ENCODE data around the gene SLC39A5. TPM values are rescaled to one million over a fixed set of nuclear protein-coding genes. Genes with fewer than 3 reads are reported as not detected.

The SLC39A5 gene
- total and polyA plus RNA-seq, 9 donors: 0.32 to 18.5 (median 0.53) TPM

DNA sequence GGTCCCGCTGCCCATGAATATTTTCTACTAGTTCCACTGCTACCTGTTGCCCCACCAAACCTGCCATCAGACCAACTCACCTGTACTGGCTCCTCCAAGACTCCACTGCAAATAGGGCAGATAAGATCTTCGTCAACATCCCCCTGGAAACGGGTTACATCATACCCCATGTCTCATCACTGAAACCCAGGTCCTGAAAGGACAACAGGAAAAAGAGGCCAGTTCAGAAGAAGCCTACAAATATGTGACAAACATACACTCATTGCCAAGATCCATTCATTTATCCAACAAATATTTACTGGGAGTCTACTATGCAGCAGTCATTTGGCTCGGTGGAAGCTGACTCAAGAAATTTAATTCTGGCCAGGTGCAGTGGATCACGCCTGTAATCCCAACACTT lies 16.0 kb upstream of the SLC39A5 start:
- no peak for DNase-seq
- WGBS (ENCODE audit: insufficient coverage): 71% methylated on average over 1 of the region's 5 CpGs
- peaks cover 61% of the 10 kb centered on the region for H3K36me3 ChIP-seq (ENCODE audit: control insufficient read depth, insufficient read depth, low read length)
- no peak overlapping the region for H3K27ac ChIP-seq (ENCODE audit: low read length)
- H3K4me1 ChIP-seq (ENCODE audit: control insufficient read depth, insufficient read depth, low read length): no peaks in the 10 kb centered on the region
- H3K4me3 ChIP-seq (ENCODE audit: low read length): no peak overlapping the region
- H3K27me3 ChIP-seq (ENCODE audit: control insufficient read depth, insufficient read depth, low read length): no peaks in the 10 kb centered on the region
- H3K9me3 ChIP-seq (replicated peaks; ENCODE audit: control insufficient read depth, low read depth, low read length): no peaks in the 10 kb centered on the region

DNA sequence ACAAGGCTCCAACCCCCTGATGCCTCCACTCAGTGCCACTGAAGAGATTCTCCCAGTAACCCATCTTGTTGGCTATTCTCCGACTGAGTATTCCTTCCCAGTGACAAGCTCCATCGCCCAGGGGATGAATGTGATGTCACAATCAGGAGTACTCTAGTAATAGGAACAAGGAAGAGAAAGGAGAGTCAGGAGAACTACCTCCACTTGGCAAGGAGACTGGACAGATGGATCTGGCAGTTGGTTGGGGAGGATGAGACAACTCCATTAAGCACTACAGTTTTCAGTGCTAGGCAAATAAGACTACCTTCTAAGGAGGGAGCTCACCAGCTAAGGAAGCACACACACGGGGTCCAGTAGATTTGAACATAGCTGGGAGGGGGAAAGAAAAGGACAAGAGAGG lies 13.4 kb upstream of the SLC39A5 start:
- Histone ChIP-seq H3K27me3 (ENCODE audit: control insufficient read depth, insufficient read depth, low read length) (no peaks in the 10 kb centered on the region), H3K4me3 (ENCODE audit: low read length) (no peak overlapping the region), H3K4me1 (ENCODE audit: control insufficient read depth, insufficient read depth, low read length) (peaks cover 13% of the 10 kb centered on the region), H3K27ac (ENCODE audit: low read length) (no peak overlapping the region), H3K36me3 (ENCODE audit: control insufficient read depth, insufficient read depth, low read length) (peaks cover 48% of the 10 kb centered on the region), H3K9me3 (replicated peaks; ENCODE audit: control insufficient read depth, low read depth, low read length) (no peaks in the 10 kb centered on the region)
- DNase-seq: no peak
- 92% methylated on average over 2 of the region's 3 CpGs for WGBS (ENCODE audit: insufficient coverage)

DNA sequence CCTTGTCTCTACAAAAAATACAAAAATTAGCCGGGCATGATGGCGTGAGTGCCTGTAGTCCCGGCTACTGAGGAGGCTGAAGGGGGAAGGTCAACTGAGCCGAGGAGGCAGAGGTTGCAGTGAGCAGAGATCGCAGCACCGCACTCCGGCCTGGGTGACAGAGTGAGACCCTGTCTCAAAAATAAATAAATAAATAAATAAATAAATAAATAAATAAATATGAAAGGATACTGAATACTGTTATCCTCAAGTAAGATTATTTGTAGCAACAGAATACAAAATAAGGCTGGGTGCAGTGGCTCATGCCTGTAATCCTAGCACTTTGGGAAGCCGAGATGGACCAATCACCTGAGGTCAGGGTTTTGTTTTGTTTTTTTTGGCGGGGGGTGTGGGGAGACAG lies 10.0 kb upstream of the SLC39A5 start:
- Histone ChIP-seq H3K27me3 (ENCODE audit: control insufficient read depth, insufficient read depth, low read length) (no peaks in the 10 kb centered on the region), H3K4me3 (ENCODE audit: low read length) (no peak overlapping the region), H3K9me3 (replicated peaks; ENCODE audit: control insufficient read depth, low read depth, low read length) (no peaks in the 10 kb centered on the region), H3K4me1 (ENCODE audit: control insufficient read depth, insufficient read depth, low read length) (peaks cover 33% of the 10 kb centered on the region), H3K36me3 (ENCODE audit: control insufficient read depth, insufficient read depth, low read length) (peaks cover 20% of the 10 kb centered on the region), H3K27ac (ENCODE audit: low read length) (no peak overlapping the region)
- WGBS (ENCODE audit: insufficient coverage): 73% methylated on average over 2 of the region's 9 CpGs
- DNase-seq: no peak

DNA sequence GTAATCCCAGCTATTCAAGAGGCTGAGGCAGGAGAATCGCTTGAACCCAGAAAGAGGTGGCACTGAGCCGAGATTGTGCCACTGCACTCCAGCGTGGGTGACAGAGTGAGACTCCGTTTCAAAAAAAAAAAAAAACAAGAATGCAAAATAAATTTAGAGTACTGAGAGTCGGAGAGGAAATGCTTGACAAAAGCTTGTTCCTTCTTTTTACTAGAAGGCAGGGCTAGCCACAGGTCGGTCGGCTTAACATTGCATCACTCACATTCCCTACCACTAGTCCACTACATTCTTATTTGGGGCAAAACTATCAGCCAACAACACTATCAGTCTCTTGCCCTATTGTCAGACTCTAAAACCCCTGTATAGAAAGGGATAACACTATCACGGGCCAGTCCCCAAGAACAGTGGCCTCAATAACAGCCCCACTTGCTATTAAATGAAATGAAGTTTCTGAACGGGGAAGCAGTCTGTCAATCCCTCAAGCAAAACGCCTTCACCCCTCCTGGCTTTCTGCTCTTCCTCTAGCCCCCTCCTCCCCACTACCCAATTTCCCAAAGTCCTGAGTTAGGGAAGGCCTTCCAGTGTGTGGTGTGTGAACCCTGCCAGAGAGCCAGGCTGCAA lies 9.1 kb upstream of the SLC39A5 start:
- H3K4me3 ChIP-seq (ENCODE audit: low read length): peak overlapping the region; percentile 97
- 27% methylated on average over 3 of the region's 10 CpGs for WGBS (ENCODE audit: insufficient coverage)
- H3K27ac ChIP-seq (ENCODE audit: low read length): peak overlapping the region; percentile 99
- H3K36me3 ChIP-seq (ENCODE audit: control insufficient read depth, insufficient read depth, low read length): peaks cover 16% of the 10 kb centered on the region
- no peaks in the 10 kb centered on the region for H3K9me3 ChIP-seq (replicated peaks; ENCODE audit: control insufficient read depth, low read depth, low read length)
- no peaks in the 10 kb centered on the region for H3K27me3 ChIP-seq (ENCODE audit: control insufficient read depth, insufficient read depth, low read length)
- H3K4me1 ChIP-seq (ENCODE audit: control insufficient read depth, insufficient read depth, low read length): peaks cover 38% of the 10 kb centered on the region
- DNase-seq: peak; percentile 44

DNA sequence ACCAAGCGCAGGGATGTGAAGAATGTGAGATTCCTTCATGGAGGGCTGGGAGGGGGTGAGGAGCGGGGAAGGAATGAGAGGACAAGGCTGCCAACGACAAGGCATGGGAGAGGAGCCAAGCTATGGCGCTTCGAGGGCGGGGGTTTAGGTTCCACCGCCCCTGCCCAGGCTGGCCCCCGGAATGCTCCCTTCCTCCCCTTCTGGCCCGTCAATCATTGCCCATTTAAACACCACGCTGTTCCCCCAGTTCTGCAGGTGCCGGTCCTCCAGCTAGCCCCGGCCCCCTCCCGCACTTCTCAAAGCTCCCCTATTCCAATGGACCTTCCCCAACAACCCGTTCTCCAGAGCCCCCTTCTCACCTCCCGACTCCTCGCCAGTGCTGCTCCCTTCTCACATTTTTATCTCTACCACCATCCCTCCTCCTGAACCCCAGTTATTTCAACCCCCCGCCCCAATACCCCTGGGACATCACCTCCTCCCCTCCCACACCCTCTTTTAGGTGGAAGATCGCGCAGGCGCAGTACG lies 8.6 kb upstream of the SLC39A5 start:
- H3K9me3 ChIP-seq (replicated peaks; ENCODE audit: control insufficient read depth, low read depth, low read length): no peaks in the 10 kb centered on the region
- WGBS (ENCODE audit: insufficient coverage): 0% methylated on average over 13 of the region's 21 CpGs
- H3K4me1 ChIP-seq (ENCODE audit: control insufficient read depth, insufficient read depth, low read length): peaks cover 38% of the 10 kb centered on the region
- peak overlapping the region; percentile 99 for H3K27ac ChIP-seq (ENCODE audit: low read length)
- peak; percentile 85 for DNase-seq
- H3K4me3 ChIP-seq (ENCODE audit: low read length): peak overlapping the region; percentile 97
- H3K36me3 ChIP-seq (ENCODE audit: control insufficient read depth, insufficient read depth, low read length): peaks cover 14% of the 10 kb centered on the region
- H3K27me3 ChIP-seq (ENCODE audit: control insufficient read depth, insufficient read depth, low read length): no peaks in the 10 kb centered on the region

DNA sequence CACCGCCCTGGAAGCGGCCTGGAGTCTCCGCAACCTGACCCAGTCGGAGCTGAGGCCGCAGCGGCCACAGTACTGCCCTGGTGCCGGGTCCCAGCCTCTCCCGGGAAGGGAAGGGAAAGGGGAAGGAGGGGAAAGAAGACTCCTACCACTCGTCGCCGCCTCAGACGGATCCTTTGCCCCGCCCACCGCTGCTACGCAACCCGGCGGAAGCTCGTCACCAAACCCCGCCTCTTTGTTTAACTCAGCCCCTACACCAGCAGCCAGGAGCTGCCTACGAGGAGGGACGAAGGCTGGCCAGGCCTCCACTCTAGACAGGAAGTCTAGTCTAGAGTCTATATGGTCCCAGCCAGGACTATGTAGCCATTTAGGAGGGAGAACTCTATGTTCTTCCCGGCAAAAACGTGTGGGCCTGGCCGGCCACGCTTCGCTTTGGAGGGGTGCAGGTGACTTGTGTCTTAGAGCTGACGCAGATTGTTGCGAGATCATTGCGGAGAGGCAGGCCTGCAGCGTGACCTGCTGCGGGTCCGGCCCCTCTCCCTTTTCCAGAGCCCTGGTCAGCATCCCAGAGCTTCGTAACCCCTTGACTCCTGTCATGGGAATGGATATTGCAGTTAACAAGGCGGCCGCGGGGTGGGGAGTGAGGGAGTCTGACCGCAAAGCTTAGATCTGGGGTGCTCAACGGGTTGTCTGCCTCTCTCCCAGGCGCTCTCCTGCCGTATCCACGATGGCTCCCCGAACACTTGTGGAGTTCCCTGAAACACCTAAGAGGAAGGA lies 7.9 kb upstream of the SLC39A5 start, which contains the start of gene RNF41:
Gene RNF41 (minus strand): TSS at position 166 of the 774 bp plus-strand sequence. CDS start 7,875 bp downstream, outside the sequence.
- peak; percentile 99 for DNase-seq
- H3K27me3 ChIP-seq (ENCODE audit: control insufficient read depth, insufficient read depth, low read length): no peaks in the 10 kb centered on the region
- 0% methylated on average over 17 of the region's 42 CpGs for WGBS (ENCODE audit: insufficient coverage)
- peaks cover 9% of the 10 kb centered on the region for H3K36me3 ChIP-seq (ENCODE audit: control insufficient read depth, insufficient read depth, low read length)
- H3K4me3 ChIP-seq (ENCODE audit: low read length): peak within 1 kb of the TSS; percentile 97
- H3K27ac ChIP-seq (ENCODE audit: low read length): peak within 1 kb of the TSS; percentile 99
- H3K9me3 ChIP-seq (replicated peaks; ENCODE audit: control insufficient read depth, low read depth, low read length): no peaks in the 10 kb centered on the region
- H3K4me1 ChIP-seq (ENCODE audit: control insufficient read depth, insufficient read depth, low read length): peaks cover 38% of the 10 kb centered on the region

DNA sequence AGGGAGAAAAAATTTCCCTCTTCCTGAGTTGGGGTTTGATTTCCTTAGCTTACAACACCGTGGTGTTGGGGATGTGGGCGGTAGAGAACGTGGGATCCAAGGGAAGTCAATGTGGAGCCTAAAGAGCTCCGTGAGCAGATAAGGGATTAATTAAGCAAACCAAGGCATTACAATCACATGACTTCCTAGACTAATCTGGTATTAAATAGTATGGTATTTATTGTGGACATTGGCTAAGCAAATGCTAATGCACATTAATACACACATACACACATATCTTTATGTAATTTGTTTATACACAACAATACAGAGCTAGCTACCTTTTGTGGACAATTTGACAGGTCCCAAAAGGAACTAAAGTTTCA lies 7.3 kb upstream of the SLC39A5 start:
- DNase-seq: no peak
- Histone ChIP-seq H3K4me3 (ENCODE audit: low read length) (peak overlapping the region; percentile 97), H3K36me3 (ENCODE audit: control insufficient read depth, insufficient read depth, low read length) (peaks cover 11% of the 10 kb centered on the region), H3K9me3 (replicated peaks; ENCODE audit: control insufficient read depth, low read depth, low read length) (no peaks in the 10 kb centered on the region), H3K4me1 (ENCODE audit: control insufficient read depth, insufficient read depth, low read length) (peaks cover 38% of the 10 kb centered on the region), H3K27me3 (ENCODE audit: control insufficient read depth, insufficient read depth, low read length) (no peaks in the 10 kb centered on the region), H3K27ac (ENCODE audit: low read length) (peak overlapping the region; percentile 99)
- no CpG with 5 or more reads among the region's 4 CpGs for WGBS (ENCODE audit: insufficient coverage)

DNA sequence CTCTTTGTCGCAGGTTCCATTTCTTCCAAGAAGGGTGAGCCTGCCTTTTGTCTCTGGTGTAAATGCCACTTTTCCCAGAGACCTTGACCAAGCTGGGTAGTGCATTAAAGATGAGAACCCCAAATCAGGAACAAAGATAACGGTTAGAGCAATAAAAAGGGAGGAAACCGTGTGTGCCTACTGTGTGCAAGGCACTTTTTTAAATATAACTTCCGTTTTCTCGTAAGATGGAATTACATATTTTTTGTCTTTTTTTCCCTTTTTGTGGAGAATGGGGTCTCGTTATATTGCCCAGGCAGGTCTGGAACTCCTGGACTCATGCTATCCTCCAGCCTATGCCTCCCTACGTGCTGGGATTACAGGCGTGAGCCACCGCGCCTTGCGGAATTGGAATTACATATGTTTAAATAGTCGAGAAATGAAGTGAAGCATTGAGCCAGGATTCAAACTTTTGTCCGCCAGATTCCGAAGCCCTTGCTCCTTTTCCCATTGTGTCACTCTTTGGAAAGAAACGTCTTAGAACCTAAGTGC lies 6.2 kb upstream of the SLC39A5 start:
- Histone ChIP-seq H3K27me3 (ENCODE audit: control insufficient read depth, insufficient read depth, low read length) (no peaks in the 10 kb centered on the region), H3K9me3 (replicated peaks; ENCODE audit: control insufficient read depth, low read depth, low read length) (no peaks in the 10 kb centered on the region), H3K27ac (ENCODE audit: low read length) (peak overlapping the region; percentile 90), H3K4me1 (ENCODE audit: control insufficient read depth, insufficient read depth, low read length) (peaks cover 38% of the 10 kb centered on the region), H3K36me3 (ENCODE audit: control insufficient read depth, insufficient read depth, low read length) (peaks cover 8% of the 10 kb centered on the region), H3K4me3 (ENCODE audit: low read length) (peak overlapping the region; percentile 9)
- no peak for DNase-seq
- 0% methylated on average over 2 of the region's 15 CpGs for WGBS (ENCODE audit: insufficient coverage)

DNA sequence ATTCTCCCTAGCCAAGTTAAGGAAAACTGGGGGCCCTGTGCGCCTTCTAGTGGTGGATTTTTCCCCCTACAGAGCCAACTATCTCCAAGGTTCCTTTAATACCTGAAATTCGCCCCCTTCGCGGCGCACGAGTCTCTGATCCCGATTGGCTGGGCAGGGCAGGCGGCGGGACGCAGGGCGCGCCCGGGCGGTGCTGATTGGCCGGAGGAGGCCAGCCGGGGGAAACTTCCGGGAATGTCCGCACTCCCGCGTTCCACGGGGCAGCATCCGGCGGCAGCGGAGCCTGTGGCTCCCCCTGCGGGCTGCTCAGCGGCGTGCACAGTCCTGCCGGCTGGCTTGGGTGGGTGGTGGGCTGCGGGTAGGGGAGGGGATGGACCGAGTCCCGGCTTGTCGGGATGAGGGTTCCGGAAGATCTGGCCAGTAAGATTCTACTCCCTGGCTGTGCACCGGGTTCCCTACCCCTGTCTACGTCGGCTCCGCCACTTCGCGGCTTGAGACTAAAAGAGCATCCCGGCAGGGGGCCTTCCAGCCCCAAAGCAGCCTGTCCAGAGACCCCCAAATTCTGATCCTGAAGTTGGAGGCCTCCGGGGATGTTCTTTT lies 5.6 kb upstream of the SLC39A5 start, which contains the start of gene NABP2:
Gene NABP2 (plus strand): TSS at position 241 of the 600 bp plus-strand sequence. CDS start 515 bp downstream, outside the sequence.
- WGBS (ENCODE audit: insufficient coverage): 1% methylated on average over 25 of the region's 41 CpGs
- peaks cover 38% of the 10 kb centered on the region for H3K4me1 ChIP-seq (ENCODE audit: control insufficient read depth, insufficient read depth, low read length)
- no peaks in the 10 kb centered on the region for H3K9me3 ChIP-seq (replicated peaks; ENCODE audit: control insufficient read depth, low read depth, low read length)
- peaks cover 10% of the 10 kb centered on the region for H3K36me3 ChIP-seq (ENCODE audit: control insufficient read depth, insufficient read depth, low read length)
- peak; percentile 100 for DNase-seq
- H3K27ac ChIP-seq (ENCODE audit: low read length): peak within 1 kb of the TSS; percentile 90
- H3K4me3 ChIP-seq (ENCODE audit: low read length): peak within 1 kb of the TSS; percentile 71
- no peaks in the 10 kb centered on the region for H3K27me3 ChIP-seq (ENCODE audit: control insufficient read depth, insufficient read depth, low read length)

DNA sequence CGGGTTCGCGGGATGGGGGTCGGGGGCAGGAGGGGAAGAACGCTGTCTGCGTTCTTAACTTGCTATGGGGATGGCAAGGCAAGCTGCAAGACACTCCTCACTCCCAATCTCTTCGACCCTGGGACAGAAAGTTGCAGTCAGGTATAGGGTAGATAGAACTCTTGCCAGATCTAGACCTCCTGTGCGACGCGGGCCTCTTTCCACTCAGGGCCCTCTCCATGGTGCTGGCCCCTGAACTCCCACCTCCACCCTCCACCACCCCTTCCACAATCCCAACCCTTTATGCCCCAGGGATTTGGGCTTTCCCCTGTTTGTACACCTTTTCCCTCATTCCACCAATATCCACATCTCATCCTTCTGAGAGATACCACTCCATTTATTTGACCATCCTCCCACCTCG lies 4.9 kb upstream of the SLC39A5 start:
- Histone ChIP-seq H3K36me3 (ENCODE audit: control insufficient read depth, insufficient read depth, low read length) (peaks cover 6% of the 10 kb centered on the region), H3K4me1 (ENCODE audit: control insufficient read depth, insufficient read depth, low read length) (peaks cover 36% of the 10 kb centered on the region), H3K4me3 (ENCODE audit: low read length) (peak overlapping the region; percentile 71), H3K27me3 (ENCODE audit: control insufficient read depth, insufficient read depth, low read length) (no peaks in the 10 kb centered on the region), H3K9me3 (replicated peaks; ENCODE audit: control insufficient read depth, low read depth, low read length) (no peaks in the 10 kb centered on the region), H3K27ac (ENCODE audit: low read length) (peak overlapping the region; percentile 89)
- no peak for DNase-seq
- 85% methylated on average over 7 of the region's 11 CpGs for WGBS (ENCODE audit: insufficient coverage)
